ENCODE data around the gene TAF1A. TPM values are rescaled to one million over a fixed set of nuclear protein-coding genes. Genes with fewer than 3 reads are reported as not detected.

The TAF1A gene
- total and polyA plus RNA-seq, 10 of the 15 experiments (the other 5 are each of a cell fraction or from before 2014, with no cell fraction given) = 7.7 to 17.9 (median 12.0) TPM

DNA sequence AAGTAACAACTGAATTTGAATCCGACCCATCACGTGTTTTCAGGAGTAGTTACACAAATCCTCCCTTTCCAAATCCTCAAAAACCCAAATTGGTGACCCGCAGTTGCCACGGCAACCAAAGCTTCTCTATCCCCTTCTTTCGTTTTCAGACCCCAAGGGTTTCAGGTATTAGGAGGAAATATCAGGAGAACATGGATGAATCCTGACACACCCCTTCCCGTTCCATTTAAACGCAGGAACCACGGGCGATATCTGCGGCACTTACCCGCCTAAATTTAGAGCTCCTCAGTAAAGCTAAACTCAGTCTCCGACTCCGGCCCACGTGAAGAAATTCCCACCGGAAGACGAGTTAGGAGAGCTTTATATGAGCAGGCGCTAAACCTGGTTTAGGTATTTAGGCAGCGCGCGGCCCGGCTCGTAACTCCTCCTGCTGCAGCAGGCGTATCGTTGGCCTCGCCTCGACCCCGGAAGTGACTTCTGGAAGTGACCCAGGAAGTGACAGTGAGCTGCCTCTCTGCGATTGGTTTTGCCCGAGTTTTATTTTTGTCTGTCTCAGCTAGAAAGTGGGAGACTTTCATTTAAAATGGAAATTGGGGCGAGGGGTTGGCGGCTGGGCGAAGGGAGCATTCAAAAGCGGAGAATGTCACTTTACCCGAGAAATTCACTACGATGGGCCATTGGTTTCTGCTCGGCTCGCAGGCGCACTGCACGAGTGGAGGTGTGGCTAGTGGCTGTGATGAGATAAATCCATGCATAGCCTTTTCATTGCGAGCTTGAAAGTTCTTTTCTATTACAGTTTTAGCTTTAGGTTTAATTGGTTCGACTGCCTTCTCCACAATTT lies at the start of gene TAF1A (continued):
- no peak for TF ChIP-seq NFIC (IDR thresholded peaks at IDR 0.05; ENCODE audit: low read depth, low read length)
- TF ChIP-seq ZNF687 (IDR thresholded peaks at IDR 0.05) = peak; percentile 90
- peak; percentile 45; the same call in 1 of the 2 replicates for TF ChIP-seq MEF2A (IDR thresholded peaks at IDR 0.05; ENCODE audit: insufficient read depth, low read depth, low read length)
- TF ChIP-seq EGR1 (IDR thresholded peaks at IDR 0.05; ENCODE audit: borderline replicate concordance in 1 of 2, low read depth in 2 of 2, low read length in 2 of 2) = no peak
- TF ChIP-seq TCF12 (IDR thresholded peaks at IDR 0.05; ENCODE audit: low read depth, low read length) = no peak
- TF ChIP-seq ASH2L (IDR thresholded peaks at IDR 0.05; ENCODE audit: borderline replicate concordance, low read depth) = peak; percentile 90; the same call in 1 of the 2 replicates
- peak; percentile 68; the same call in 1 of the 2 replicates for TF ChIP-seq TAF1 (IDR thresholded peaks at IDR 0.05; ENCODE audit: borderline replicate concordance, low read depth, low read length)
- TF ChIP-seq SUPT20H (IDR thresholded peaks at IDR 0.05; ENCODE audit: borderline replicate concordance, control insufficient read depth, low read depth, low read length) = no peak
- TF ChIP-seq, protein P1, sequence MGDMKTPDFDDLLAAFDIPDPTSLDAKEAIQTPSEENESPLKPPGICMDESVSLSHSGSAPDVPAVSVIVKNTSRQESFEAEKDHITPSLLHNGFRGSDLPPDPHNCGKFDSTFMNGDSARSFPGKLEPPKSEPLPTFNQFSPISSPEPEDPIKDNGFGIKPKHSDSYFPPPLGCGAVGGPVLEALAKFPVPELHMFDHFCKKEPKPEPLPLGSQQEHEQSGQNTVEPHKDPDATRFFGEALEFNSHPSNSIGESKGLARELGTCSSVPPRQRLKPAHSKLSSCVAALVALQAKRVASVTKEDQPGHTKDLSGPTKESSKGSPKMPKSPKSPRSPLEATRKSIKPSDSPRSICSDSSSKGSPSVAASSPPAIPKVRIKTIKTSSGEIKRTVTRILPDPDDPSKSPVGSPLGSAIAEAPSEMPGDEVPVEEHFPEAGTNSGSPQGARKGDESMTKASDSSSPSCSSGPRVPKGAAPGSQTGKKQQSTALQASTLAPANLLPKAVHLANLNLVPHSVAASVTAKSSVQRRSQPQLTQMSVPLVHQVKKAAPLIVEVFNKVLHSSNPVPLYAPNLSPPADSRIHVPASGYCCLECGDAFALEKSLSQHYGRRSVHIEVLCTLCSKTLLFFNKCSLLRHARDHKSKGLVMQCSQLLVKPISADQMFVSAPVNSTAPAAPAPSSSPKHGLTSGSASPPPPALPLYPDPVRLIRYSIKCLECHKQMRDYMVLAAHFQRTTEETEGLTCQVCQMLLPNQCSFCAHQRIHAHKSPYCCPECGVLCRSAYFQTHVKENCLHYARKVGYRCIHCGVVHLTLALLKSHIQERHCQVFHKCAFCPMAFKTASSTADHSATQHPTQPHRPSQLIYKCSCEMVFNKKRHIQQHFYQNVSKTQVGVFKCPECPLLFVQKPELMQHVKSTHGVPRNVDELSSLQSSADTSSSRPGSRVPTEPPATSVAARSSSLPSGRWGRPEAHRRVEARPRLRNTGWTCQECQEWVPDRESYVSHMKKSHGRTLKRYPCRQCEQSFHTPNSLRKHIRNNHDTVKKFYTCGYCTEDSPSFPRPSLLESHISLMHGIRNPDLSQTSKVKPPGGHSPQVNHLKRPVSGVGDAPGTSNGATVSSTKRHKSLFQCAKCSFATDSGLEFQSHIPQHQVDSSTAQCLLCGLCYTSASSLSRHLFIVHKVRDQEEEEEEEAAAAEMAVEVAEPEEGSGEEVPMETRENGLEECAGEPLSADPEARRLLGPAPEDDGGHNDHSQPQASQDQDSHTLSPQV (IDR thresholded peaks at IDR 0.05) = no peak
- TF ChIP-seq, protein P2, sequence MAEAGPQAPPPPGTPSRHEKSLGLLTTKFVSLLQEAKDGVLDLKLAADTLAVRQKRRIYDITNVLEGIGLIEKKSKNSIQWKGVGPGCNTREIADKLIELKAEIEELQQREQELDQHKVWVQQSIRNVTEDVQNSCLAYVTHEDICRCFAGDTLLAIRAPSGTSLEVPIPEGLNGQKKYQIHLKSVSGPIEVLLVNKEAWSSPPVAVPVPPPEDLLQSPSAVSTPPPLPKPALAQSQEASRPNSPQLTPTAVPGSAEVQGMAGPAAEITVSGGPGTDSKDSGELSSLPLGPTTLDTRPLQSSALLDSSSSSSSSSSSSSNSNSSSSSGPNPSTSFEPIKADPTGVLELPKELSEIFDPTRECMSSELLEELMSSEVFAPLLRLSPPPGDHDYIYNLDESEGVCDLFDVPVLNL (IDR thresholded peaks at IDR 0.05; ENCODE audit: low read depth, low read length) = peak; percentile 83
- TF ChIP-seq ATF3 (IDR thresholded peaks at IDR 0.05; ENCODE audit: borderline replicate concordance, extremely low read depth, low read depth, low read length) = no peak
- TF ChIP-seq TBL1XR1 (IDR thresholded peaks at IDR 0.05; ENCODE audit: low read depth, low read length) = peak; percentile 59
- peak in 1 of 2 experiments; percentile 77; a peak in 2 of 4 replicates for TF ChIP-seq ETV6 (conservative IDR thresholded peaks at IDR 0.05 in 1 of 2, IDR thresholded peaks at IDR 0.05 in 1 of 2; ENCODE audit: borderline replicate concordance in 1 of 2, low read depth in 1 of 2)
- 0 out of 2 replicates have a peak, but pooled peaks have one; percentile 32 for TF ChIP-seq GATAD2B (conservative IDR thresholded peaks at IDR 0.05; ENCODE audit: low read depth)
- no peak for TF ChIP-seq BACH1 (IDR thresholded peaks at IDR 0.05; ENCODE audit: borderline replicate concordance)
- peak; percentile 55 to 67; a peak in 3 of 4 replicates for TF ChIP-seq IKZF2 (IDR thresholded peaks at IDR 0.05)
- TF ChIP-seq RB1 (IDR thresholded peaks at IDR 0.05; ENCODE audit: borderline replicate concordance) = peak; percentile 53; the same call in 1 of the 2 replicates
- TF ChIP-seq CBX5 (IDR thresholded peaks at IDR 0.05; ENCODE audit: low read depth) = no peak

All from GM12878 (cell line).